ENCODE data around the gene KCNH4.
A peak's percentile ranks its signal among the peaks of the same experiment; 100 is the strongest.
"Not testable (repeated sequence)": the region's sequence is repeated elsewhere in the genome, so short reads cannot be mapped to it uniquely, and the experiment has no call there.

Gene KCNH4

GRCh38 chr17:42177684-42178083 is 3.3 kb downstream of the KCNH4 start:
- DNase-seq: no peak

GRCh38 chr17:42174126-42174783 is 6.7 kb downstream of the KCNH4 start:
- no peak for DNase-seq

GRCh38 chr17:42171831-42172230 is 9.1 kb downstream of the KCNH4 start:
- no peak for DNase-seq

DNA sequence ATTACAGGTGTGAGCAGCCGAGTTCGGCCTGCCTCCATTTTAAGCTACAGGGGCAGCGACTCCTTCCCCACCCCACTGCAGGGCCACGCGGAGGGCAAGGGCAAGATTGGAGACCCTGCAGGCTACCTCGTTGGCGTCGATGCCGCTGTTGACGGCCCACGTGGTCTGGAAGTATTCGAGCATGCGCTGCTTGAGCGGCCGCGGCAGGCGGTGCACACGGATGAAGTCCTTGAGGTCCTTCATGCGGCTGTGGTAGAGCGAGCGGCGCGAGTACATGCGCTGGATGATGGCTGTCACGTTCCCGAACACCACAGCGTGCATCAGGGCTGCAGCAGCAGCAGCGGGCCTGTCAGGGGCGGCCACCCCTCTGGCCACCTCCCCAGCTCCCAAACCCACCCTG is 11.6 kb downstream of the KCNH4 start:
- DNase-seq: no peak

GRCh38 chr17:42167807-42168206 is 13.1 kb downstream of the KCNH4 start:
- no peak for DNase-seq

- no peak for DNase-seq
Measured at GRCh38 chr17:42166196-42166763, 14.7 kb downstream of the KCNH4 start.

DNA sequence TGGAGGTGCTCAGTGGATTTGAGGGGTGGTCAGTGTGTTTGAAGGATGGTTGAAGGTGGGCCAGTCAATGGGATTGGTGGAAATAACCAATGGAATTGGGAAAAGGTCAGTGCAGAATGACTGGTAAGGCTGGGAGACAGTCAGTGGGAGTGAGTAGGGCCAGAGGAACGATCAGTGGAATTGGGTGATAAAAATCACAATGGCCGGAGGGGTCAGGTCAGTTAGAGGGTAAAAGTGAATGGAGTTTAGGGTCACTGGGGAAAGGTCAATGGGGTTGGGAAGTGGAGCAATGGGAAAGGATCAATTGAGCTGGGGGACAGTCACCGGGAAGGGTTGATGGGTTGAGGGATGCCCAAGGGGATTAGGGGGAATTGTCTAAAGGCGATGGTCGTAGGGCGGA is 15.2 kb downstream of the KCNH4 start:
- no peak for DNase-seq

DNA sequence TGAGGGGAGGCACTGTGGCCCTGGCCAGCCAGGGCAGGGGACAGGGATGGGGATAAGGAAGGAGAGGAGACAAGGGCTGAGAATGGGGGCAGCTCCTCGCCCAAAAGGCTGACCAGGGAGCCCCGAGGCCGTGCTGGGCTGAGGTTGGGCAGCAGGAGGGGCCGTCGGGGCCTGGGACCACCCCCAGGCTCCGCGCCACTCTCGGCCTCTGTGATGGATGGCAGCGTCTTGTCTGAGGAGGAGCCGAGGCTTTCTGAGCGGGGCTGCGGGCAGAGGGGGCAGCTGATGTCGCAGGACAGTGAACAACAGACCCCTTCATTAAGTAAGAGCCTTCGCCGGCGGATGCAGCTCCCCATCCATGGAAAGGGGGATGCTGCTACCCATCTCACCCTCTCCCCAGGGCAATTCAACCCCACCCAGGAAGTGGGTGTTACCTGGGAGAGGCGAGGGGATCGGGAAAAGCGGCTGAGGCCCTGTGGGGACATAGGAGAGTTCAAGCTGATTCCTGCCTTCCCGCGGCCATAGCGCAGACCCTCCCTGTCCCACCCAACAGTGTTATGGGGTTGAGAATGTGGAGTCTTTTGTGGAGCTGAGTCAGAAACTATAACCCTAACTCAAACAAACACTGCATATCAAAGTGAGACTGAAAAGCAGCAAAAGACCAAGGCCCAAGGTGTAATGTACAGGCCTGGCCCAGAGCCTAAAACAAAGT is 17.1 kb downstream of the KCNH4 start:
- no peak for DNase-seq

DNA sequence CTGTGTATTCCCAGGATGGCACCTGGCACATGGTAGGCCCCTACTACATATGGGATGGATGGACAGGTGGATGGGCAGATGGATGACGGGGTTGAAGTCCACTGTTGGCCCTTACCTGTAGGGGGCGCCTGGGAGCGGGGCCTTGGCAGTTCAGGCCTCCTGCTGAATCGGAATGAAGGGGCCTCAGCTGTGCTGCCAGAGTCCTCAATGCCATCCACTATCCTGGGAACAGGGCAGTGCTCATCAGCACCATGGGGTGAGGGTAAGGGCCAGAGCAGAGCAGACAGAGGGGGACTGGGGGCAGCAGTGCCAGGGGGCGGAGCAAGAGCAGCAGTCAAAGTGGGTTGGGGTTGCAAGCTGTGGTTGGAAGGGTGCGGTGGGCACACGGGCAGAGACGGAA is 17.8 kb downstream of the KCNH4 start:
- peak; percentile 73 for DNase-seq

- no peak for DNase-seq
Measured at GRCh38 chr17:42160531-42160910, 20.4 kb downstream of the KCNH4 start.

DNA sequence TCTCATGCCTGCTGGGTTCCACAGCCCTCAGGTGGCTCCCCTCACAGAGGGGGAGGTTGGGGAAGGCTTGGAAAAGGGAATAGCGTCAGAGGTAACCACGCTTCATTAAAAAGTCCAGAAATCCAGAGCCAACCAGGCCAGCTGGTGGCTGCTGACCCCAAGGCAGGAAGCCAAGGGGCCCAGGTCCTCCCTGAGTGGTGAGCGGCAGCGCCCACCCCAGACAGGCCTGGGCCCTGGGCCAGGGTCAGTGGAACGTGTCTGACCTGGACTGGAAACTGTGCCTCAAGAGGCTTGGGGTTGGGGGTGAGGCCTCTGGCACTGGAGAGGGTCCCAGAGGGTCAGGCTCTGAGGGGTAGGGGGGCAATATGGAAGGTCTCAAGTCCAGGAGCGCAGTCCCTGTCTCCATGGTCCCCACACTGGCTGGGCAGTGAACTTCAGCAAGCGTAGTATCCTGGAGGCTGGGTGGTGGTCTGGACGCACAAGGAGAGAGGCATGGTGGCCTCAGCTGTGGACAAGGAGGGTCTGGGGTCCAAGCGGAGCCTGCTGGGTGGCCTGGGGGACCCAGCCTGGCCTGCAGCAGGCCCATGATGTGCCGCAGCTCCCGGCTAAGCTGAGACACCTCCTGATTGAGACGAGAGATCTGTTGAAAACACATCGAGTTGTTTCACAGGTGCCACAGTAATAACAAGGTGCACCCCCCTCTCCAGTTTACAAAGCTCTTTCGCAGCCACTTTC is 21.0 kb downstream of the KCNH4 start:
- no peak for DNase-seq

GRCh38 chr17:42155614-42156045 is 25.3 kb downstream of the KCNH4 start:
- no peak for DNase-seq

DNA sequence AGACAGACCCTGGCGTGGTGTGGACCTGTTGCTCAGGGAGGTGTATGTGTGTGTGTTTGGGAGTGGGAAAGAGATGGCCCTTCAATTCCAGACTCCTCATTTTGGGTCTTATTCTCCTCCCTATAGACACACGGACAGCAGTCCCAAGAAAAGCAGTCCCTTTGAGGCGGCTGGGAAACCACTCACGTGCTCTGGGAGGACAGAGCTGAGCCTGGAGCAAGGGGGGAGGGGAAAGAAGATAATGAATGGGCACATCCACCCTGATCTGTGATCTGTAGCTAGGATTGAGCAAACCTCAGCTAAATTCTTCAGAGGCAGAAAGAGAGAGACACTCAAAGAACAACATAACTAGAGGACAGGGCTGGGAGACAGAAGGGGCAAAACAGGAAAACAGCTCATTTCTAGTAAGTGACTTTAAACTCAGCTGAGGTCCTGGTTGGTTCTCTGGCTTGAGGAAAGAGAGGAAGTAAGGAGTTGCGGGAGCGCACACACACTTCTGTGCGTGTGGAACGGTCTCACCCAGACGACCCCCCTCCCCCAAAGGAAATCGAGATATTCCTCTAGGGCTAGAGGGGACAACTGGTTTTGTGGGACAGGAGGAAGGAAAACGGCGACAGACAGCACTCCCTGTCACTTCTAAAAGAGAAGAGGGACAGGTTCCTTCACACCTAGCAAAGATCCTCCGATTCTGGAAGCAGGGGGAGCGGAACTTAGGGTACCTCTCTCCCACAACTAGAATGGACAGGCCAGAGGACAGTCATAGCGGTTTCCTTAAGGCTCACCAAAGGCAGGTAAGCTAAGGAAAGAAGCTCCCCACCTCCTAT is 26.8 kb downstream of the KCNH4 start:
- peak; percentile 54 for DNase-seq

- DNase-seq: no peak
Measured at GRCh38 chr17:42146911-42147607, 33.9 kb downstream of the KCNH4 start.

GRCh38 chr17:42143138-42143537 is 37.8 kb downstream of the KCNH4 start:
- not testable (repeated sequence) for DNase-seq

DNA sequence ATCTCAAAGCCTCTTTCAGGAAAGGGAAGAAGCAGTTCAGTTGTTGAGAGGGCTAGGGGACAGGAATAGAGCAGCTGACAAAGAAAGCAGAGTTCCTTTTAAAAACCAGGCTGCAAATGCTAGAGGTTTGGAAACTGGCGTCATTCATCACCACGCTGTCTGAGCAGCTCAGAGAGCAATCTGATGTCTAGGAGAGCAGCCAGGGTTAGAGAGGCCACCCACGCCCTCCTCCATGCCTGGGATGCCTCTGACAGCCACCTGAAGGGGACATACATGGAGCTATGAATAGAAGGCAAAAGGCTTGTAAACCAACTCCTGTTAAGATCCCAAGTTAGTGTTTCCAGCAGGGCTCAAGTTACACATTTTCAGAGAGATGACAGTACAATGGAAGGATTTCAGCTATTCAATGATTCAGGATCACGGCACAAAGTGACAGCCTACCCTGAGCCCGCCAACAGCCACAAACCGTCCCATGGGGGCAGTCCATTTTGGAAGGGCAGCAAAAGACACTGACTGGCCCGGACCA is 38.5 kb downstream of the KCNH4 start:
- no peak for DNase-seq

- DNase-seq: no peak
Measured at GRCh38 chr17:42141382-42141781, 39.6 kb downstream of the KCNH4 start.

DNA sequence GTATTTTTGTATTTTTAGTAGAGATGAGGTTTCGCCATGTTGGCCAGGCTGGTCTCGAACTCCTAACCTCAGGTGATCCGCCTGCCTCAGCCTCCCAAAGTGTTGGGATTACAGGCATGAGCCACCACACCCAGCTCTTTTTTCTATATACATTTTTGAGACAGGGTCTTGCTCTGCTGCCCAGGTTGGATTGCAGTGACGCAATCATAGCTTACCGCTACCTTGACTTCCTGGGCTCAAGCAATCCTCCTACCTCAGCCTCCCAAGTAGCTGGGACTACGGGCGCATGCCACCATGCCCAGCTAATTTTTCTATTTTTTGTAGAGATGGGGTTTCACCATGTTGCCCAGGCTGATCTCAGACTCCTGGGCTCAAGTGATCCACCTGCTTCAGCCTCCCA is 40.3 kb downstream of the KCNH4 start:
- DNase-seq: not testable (repeated sequence)

GRCh38 chr17:42138749-42139492 is 42.0 kb downstream of the KCNH4 start:
- DNase-seq: no peak

DNA sequence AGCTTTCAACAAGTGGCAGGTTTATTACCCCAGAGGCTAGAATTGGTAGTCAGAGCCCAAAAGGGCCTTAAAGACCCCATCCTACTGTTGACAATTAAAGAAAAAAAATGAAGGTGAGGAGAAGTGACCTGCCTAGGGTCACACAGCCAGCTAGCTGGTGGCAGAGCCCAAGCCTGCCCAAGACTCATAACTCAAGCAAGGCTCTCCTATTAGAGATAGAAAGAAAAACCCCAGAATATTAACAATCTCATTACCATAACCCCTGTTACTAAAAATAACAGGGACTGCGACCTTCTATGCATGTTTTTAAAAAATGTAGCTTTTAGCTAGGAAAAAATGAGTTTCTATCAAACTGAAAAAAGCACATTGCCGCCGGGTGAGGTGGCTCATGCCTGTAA is 44.3 kb downstream of the KCNH4 start:
- DNase-seq: no peak
